ENCODE results near the gene MYL5. TPM values are rescaled to one million over a fixed set of nuclear protein-coding genes. Genes with fewer than 3 reads are reported as not detected.
"Not testable (repeated sequence)": the region's sequence is repeated elsewhere in the genome, so short reads cannot be mapped to it uniquely, and the experiment has no call there.

MYL5 gene
- total RNA-seq, 1 donor from 2014 or later: 17.8 TPM

GRCh38 chr4:725391-726234 lies 51.3 kb downstream of the MYL5 start:
- no peak for DNase-seq (ENCODE audit: low spot score)

GRCh38 chr4:726235-726787 lies 52.0 kb downstream of the MYL5 start:
- no peak for DNase-seq (ENCODE audit: low spot score)

DNA sequence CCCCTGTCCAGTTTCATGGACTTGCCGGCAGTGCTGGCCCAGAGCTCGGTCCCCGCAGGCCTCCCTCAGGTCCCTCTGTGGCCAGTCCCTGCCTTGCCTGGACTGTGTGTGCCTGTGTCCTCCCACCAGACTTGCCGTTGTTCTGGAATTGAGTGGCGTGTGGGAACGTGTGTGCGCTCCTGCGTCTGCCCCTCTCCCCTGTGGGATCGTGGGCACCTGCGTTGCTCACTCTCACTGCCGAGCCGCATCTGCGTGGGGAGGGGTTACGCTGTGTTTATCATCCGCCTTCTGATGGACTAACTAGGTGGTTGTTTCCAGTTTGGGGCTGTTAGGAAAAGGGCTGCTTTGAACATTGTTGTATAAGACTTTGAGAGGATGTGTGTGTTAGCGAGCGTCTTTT lies 52.5 kb downstream of the MYL5 start:
- no peak for DNase-seq (ENCODE audit: low spot score)

DNA sequence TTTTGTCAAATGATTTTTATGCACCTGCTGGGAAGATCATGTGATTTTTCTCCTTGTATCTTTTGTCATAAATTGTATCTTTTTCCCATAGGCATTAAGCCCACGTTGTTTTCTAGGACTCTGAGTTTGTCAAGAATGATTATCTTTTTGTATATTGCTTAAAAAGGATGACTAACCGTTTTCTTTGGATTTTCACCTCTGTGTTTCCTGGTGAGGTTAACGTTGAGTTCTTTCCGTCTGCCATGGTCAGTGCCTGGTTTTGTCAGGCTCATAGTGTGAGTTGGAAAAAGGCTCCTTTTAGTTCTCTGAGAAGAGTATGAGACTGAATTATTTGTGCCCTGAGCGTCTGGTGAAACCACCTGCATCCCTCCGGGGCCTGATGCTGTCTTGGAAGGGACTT lies 53.2 kb downstream of the MYL5 start:
- DNase-seq (ENCODE audit: low spot score): no peak

DNA sequence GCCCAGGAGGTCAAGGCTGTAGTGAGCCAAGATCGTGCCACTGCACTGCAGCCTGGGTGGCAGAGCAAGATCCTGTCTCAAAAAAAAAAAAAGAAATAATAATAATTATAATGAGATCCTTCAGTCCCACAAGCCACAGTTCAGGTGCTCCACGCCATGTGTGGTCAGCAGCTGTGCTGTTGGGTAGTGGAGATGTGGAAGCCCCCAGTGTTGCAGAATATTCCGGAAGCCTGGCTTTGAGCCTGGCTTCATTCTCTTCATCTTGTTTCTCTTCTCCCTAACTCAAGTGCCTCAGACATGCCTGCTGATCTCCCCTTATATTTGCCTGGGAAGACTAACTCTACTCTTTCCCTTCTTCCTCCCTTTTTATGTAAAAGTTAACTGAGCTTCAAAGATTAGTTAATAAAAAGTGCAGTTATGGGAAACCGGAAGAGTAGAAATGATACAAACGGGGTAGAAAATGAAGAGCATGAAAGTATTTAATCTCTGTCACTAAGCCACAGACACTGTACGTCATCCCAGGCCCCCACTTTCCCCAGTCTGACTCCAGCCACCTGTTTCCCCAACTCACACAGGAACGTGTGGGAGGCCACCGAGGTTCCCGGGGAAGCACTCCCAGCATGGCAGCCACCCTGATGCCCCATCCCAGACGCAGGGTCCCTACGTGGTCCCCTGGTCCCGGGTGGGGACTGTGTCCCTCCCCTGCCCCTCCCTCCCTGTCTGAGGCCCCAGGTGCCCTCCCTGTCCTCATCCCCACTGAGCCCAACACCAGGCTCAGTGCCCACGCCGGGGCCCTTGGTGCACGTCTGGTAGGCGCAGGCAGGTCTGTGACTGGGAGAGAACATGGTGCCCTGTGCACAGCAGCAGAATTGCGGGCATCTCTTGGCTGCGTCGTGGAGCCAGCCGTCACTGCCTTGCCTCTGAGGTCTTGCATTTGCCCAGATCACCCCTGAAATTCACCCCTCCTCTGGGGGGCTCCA lies 55.3 kb downstream of the MYL5 start:
- DNase-seq (ENCODE audit: low spot score): no peak

DNA sequence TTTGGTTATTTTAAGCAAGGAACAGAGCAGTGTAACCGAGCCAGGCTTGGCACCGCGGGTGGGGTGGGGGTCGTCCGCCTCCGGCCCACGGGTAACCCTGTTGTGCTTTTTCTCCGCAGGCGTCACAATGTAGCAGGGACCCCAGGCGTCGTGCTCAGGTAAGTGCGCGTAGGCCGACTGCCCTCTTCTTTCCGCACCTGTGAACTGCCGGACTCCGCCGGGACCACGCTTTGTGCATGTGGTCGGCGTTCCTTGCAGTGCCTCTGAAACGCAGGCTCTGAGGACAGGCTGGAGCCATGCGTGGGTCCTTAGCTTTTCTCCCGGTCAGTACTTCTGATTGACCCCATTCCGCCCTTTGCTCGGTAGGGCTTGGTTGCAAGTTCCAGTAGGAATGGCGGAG lies 56.2 kb downstream of the MYL5 start:
- DNase-seq (ENCODE audit: low spot score): no peak

- DNase-seq (ENCODE audit: low spot score): not testable (repeated sequence)
Measured at GRCh38 chr4:730946-731904, 56.9 kb downstream of the MYL5 start.

Other genes starting within 250 kb of the MYL5 start
- 29.7 TPM for gene ZNF721, start 175.4 kb upstream of the MYL5 start, total RNA-seq
- 74.8 TPM for gene PIGG, start 175.3 kb upstream of the MYL5 start, total RNA-seq
- not detected for gene TMEM271, start 98.2 kb upstream of the MYL5 start, total RNA-seq
- 8.6 TPM for gene PDE6B, start 49.0 kb upstream of the MYL5 start, total RNA-seq
- 252 TPM for gene ATP5ME, start 266 bp upstream of the MYL5 start, total RNA-seq
- gene SLC49A3, start 14.6 kb downstream of the MYL5 start, total RNA-seq: 13.9 TPM
- 60.6 TPM for gene PCGF3, start 31.3 kb downstream of the MYL5 start, total RNA-seq
- 3.3 TPM for gene CPLX1, start 151.6 kb downstream of the MYL5 start, total RNA-seq